Neural cell (in vitro differentiated cells): Measurements from ENCODE around the gene PLIN3.

Source experiments
- CTCF ChIP-seq: fragments of 450-650 bp; IDR thresholded peaks from 2 replicates; pipeline ENCODE4 v1.5.1; 2014; ENCODE audit warnings: antibody characterized with exemption, mild to moderate bottlenecking, moderate library complexity; ENCODE audit not compliant: poor library complexity, severe bottlenecking
- EZH2 ChIP-seq: fragments of 200-600, 300-800 bp; shearing (Covaris generic), sonication (generic); IDR thresholded peaks from 2 replicates; pipeline ENCODE4 v1.6.1; 2014; ENCODE audit warnings: antibody characterized with exemption, low read length, borderline replicate concordance, mild to moderate bottlenecking; ENCODE audit not compliant: insufficient read depth, poor library complexity, severe bottlenecking
- POLR2AphosphoS5 ChIP-seq: IDR thresholded peaks from 2 replicates; pipeline ENCODE4 v1.6.1; 2012

- TF ChIP-seq CTCF (no peak), POLR2AphosphoS5 (no peak), EZH2 (no peak)
Observed at GRCh38 chr19:4914736-4915501, 47.5 kb upstream of the PLIN3 start.
